ENCODE data around the gene TCF7L1. TPM values are rescaled to one million over a fixed set of nuclear protein-coding genes. Genes with fewer than 3 reads are reported as not detected.
"Not testable (repeated sequence)": the region's sequence is repeated elsewhere in the genome, so short reads cannot be mapped to it uniquely, and the experiment has no call there.

TCF7L1 gene
- total RNA-seq, 1 experiment from 2014 or later = 3.0 TPM

- no peak for DNase-seq
- H3K36me3 Mint-ChIP-seq (ENCODE audit: insufficient read depth, unreplicated experiment) = no peaks in the 10 kb centered on the region
- no peak overlapping the region for H3K27ac Mint-ChIP-seq (ENCODE audit: unreplicated experiment)
- TF ChIP-seq, protein P1, sequence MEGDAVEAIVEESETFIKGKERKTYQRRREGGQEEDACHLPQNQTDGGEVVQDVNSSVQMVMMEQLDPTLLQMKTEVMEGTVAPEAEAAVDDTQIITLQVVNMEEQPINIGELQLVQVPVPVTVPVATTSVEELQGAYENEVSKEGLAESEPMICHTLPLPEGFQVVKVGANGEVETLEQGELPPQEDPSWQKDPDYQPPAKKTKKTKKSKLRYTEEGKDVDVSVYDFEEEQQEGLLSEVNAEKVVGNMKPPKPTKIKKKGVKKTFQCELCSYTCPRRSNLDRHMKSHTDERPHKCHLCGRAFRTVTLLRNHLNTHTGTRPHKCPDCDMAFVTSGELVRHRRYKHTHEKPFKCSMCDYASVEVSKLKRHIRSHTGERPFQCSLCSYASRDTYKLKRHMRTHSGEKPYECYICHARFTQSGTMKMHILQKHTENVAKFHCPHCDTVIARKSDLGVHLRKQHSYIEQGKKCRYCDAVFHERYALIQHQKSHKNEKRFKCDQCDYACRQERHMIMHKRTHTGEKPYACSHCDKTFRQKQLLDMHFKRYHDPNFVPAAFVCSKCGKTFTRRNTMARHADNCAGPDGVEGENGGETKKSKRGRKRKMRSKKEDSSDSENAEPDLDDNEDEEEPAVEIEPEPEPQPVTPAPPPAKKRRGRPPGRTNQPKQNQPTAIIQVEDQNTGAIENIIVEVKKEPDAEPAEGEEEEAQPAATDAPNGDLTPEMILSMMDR (IDR thresholded peaks at IDR 0.05; ENCODE audit: unreplicated experiment) = no peak
- peaks cover 12% of the 10 kb centered on the region for H3K27me3 Mint-ChIP-seq (ENCODE audit: unreplicated experiment)
- no peak overlapping the region for H3K4me3 Mint-ChIP-seq (ENCODE audit: low read depth, unreplicated experiment)
- no TSS peak for BruUV-seq (replicated peaks)
- H3K9me3 Mint-ChIP-seq (ENCODE audit: low read depth, unreplicated experiment) = no peaks in the 10 kb centered on the region
- CTCF ChIA-PET = no interaction called here
- H3K4me1 Mint-ChIP-seq (ENCODE audit: low read depth, unreplicated experiment) = no peaks in the 10 kb centered on the region
- intact Hi-C loops (cut with micrococcal nuclease; ENCODE audit: unreplicated experiment) = no loop called here
Observed at GRCh38 chr2:85148190-85148589, 15.0 kb downstream of the TCF7L1 start.

GRCh38 chr2:85151026-85151425 is 17.8 kb downstream of the TCF7L1 start:
- no peak overlapping the region for H3K4me3 Mint-ChIP-seq (ENCODE audit: low read depth, unreplicated experiment)
- H3K9me3 Mint-ChIP-seq (ENCODE audit: low read depth, unreplicated experiment) = no peaks in the 10 kb centered on the region
- intact Hi-C loops (cut with micrococcal nuclease; ENCODE audit: unreplicated experiment) = no loop called here
- CTCF ChIA-PET = no interaction called here
- H3K27ac Mint-ChIP-seq (ENCODE audit: unreplicated experiment) = no peak overlapping the region
- DNase-seq = no peak
- no TSS peak for BruUV-seq (replicated peaks)
- peaks cover 12% of the 10 kb centered on the region for H3K27me3 Mint-ChIP-seq (ENCODE audit: unreplicated experiment)
- TF ChIP-seq, protein P1 (IDR thresholded peaks at IDR 0.05; ENCODE audit: unreplicated experiment) = no peak
- no peaks in the 10 kb centered on the region for H3K36me3 Mint-ChIP-seq (ENCODE audit: insufficient read depth, unreplicated experiment)
- H3K4me1 Mint-ChIP-seq (ENCODE audit: low read depth, unreplicated experiment) = no peaks in the 10 kb centered on the region

DNA sequence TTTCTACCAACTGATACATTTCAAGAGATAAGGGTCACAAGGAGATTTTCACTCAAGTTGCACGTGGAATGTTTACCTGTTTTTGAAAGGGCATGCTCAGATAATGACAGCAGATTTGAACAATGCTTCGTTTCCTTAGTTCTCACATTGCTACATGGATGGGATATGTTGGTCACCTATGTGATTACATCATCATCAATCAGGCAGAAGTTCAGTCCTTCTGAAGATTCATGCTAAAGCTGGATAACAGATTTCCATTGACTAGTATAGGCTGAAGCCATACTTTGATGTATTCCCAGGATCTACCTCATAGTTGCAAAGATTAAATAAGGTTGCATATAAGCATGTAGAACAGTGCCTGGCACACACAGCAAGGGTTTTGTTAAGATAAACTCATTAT is 19.7 kb downstream of the TCF7L1 start:
- Mint-ChIP-seq H3K36me3 (ENCODE audit: insufficient read depth, unreplicated experiment) (no peaks in the 10 kb centered on the region), H3K4me1 (ENCODE audit: low read depth, unreplicated experiment) (no peaks in the 10 kb centered on the region), H3K27me3 (ENCODE audit: unreplicated experiment) (no peaks in the 10 kb centered on the region), H3K9me3 (ENCODE audit: low read depth, unreplicated experiment) (no peaks in the 10 kb centered on the region), H3K4me3 (ENCODE audit: low read depth, unreplicated experiment) (no peak overlapping the region), H3K27ac (ENCODE audit: unreplicated experiment) (no peak overlapping the region)
- no peak for DNase-seq
- BruUV-seq (replicated peaks) = no TSS peak
- CTCF ChIA-PET = no interaction called here
- TF ChIP-seq, protein P1 (IDR thresholded peaks at IDR 0.05; ENCODE audit: unreplicated experiment) = no peak
- intact Hi-C loops (cut with micrococcal nuclease; ENCODE audit: unreplicated experiment) = no loop called here

GRCh38 chr2:85154048-85154753 is 21.0 kb downstream of the TCF7L1 start:
- CTCF ChIA-PET = no interaction called here
- no peaks in the 10 kb centered on the region for H3K4me1 Mint-ChIP-seq (ENCODE audit: low read depth, unreplicated experiment)
- H3K27me3 Mint-ChIP-seq (ENCODE audit: unreplicated experiment) = no peaks in the 10 kb centered on the region
- no peak overlapping the region for H3K4me3 Mint-ChIP-seq (ENCODE audit: low read depth, unreplicated experiment)
- no TSS peak for BruUV-seq (replicated peaks)
- H3K9me3 Mint-ChIP-seq (ENCODE audit: low read depth, unreplicated experiment) = no peaks in the 10 kb centered on the region
- no peak overlapping the region for H3K27ac Mint-ChIP-seq (ENCODE audit: unreplicated experiment)
- TF ChIP-seq, protein P1 (IDR thresholded peaks at IDR 0.05; ENCODE audit: unreplicated experiment) = no peak
- no peak for DNase-seq
- intact Hi-C loops (cut with micrococcal nuclease; ENCODE audit: unreplicated experiment) = no loop called here
- H3K36me3 Mint-ChIP-seq (ENCODE audit: insufficient read depth, unreplicated experiment) = peaks cover 4% of the 10 kb centered on the region

DNA sequence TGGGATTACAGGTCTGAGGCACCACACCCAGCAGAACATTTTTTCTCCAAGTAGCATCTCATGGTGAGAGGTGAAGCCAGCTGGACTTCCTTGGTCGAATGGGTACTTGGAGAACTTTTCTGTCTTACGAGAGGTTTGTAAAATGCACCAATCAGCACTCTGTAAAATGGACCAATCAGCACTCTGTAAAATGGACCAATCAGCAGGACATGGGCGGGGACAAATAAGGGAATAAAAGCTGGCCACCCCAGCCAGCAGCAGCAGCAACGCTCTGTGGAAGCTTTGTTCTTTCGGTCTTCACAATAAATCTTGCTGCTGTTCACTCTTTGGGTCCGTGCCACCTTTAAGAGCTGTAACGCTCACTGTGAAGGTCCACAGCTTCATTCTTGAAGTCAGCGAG is 21.9 kb downstream of the TCF7L1 start:
- H3K4me3 Mint-ChIP-seq (ENCODE audit: low read depth, unreplicated experiment); BruUV-seq (replicated peaks); H3K27me3 Mint-ChIP-seq (ENCODE audit: unreplicated experiment); H3K27ac Mint-ChIP-seq (ENCODE audit: unreplicated experiment); intact Hi-C loops (cut with micrococcal nuclease; ENCODE audit: unreplicated experiment); DNase-seq; H3K9me3 Mint-ChIP-seq (ENCODE audit: low read depth, unreplicated experiment); H3K36me3 Mint-ChIP-seq (ENCODE audit: insufficient read depth, unreplicated experiment); H3K4me1 Mint-ChIP-seq (ENCODE audit: low read depth, unreplicated experiment): not testable (repeated sequence)
- CTCF ChIA-PET = interaction anchor here (1.2 kb wide), 1 partner anchor 65 kb away, joined by 4 read pairs; no protein-coding TSS in a partner anchor

All from Calu3 (cell line).